Small intestine (tissue), 7 donors: ENCODE data around the gene RAC3. TPM values are rescaled to one million over a fixed set of nuclear protein-coding genes. Genes with fewer than 3 reads are reported as not detected.

Source experiments
- DNase-seq, 2 donors: peaks; one replicate each; pipeline versions ENCODE4 v3.0.0 to v3.0.0-alpha.2; 2013
- FAIRE-seq: peaks from 2 replicates; lab custom pipeline; 2012; peaks lifted over from hg19 to GRCh38; lab: Jason Lieb, UNC
- H3K27ac ChIP-seq, 3 donors: one replicate each; pipeline ENCODE4 v1.5.1; 2013; ENCODE audit warnings: low read length in 2 of 3, mild to moderate bottlenecking in 2 of 3, control low read depth in 1 of 3, inconsistent platforms in 1 of 3, low read depth in 1 of 3, moderate library complexity in 1 of 3
- H3K27me3 ChIP-seq, 3 donors: one replicate each; pipeline ENCODE4 v1.6.1; 2013; ENCODE audit warnings: low read length in 3 of 3, inconsistent platforms in 1 of 3; ENCODE audit not compliant: control insufficient read depth in 3 of 3, insufficient read depth in 3 of 3
- H3K36me3 ChIP-seq, 3 donors: one replicate each; pipeline ENCODE4 v1.6.1; 2013; ENCODE audit warnings: low read length in 3 of 3, inconsistent platforms in 1 of 3, low read depth in 1 of 3, mild to moderate bottlenecking in 1 of 3, moderate library complexity in 1 of 3; ENCODE audit not compliant: control insufficient read depth in 3 of 3, insufficient read depth in 2 of 3
- H3K4me1 ChIP-seq, 3 donors: one replicate each; pipeline ENCODE4 v1.6.1; 2013; ENCODE audit warnings: low read length in 2 of 3, inconsistent platforms in 1 of 3, low read depth in 1 of 3, mild to moderate bottlenecking in 1 of 3, moderate library complexity in 1 of 3; ENCODE audit not compliant: control insufficient read depth in 3 of 3, insufficient read depth in 2 of 3
- H3K4me3 ChIP-seq, 3 donors: one replicate each; pipeline ENCODE4 v1.5.1; 2013; ENCODE audit warnings: low read length in 3 of 3, control low read depth in 1 of 3, inconsistent platforms in 1 of 3, low read depth in 1 of 3, mild to moderate bottlenecking in 1 of 3, moderate library complexity in 1 of 3
- H3K9me3 ChIP-seq, 2 donors: one replicate each; pipeline ENCODE4 v1.6.1; 2013; ENCODE audit warnings: low read depth in 1 of 2, low read length in 1 of 2; ENCODE audit not compliant: control insufficient read depth in 2 of 2, insufficient read depth in 1 of 2
- WGBS, 3 donors: extraction: QIAGEN DNeasy Blood & Tissue Kit; methylation state at CpG; one replicate each; pipeline ENCODE4 v1.1.7; 2013; 5-methylcytosine and 5-hydroxymethylcytosine counted together
- polyA plus RNA-seq, 4 donors: library from polyadenylated mRNA; stranded (reverse) in 3 of 4; unstranded in 1 of 4; fragments of 200-250 nt in 3 of 4; fragments of 120-200 nt in 1 of 4; gene quantifications; one replicate each; pipeline versions ENCODE4 v1.2.1 to v1.2.3, GENCODE V29; 2013
- donor health status: healthy with polysubstance abuse.
- donor health status: control.
- donor health status: control.
- donor health status: Bipolar disorder and iron deficiency.
- donor health status: healthy.

The RAC3 gene
- polyA plus RNA-seq, 4 donors = 0.81 to 11.2 (median 4.4) TPM

DNA sequence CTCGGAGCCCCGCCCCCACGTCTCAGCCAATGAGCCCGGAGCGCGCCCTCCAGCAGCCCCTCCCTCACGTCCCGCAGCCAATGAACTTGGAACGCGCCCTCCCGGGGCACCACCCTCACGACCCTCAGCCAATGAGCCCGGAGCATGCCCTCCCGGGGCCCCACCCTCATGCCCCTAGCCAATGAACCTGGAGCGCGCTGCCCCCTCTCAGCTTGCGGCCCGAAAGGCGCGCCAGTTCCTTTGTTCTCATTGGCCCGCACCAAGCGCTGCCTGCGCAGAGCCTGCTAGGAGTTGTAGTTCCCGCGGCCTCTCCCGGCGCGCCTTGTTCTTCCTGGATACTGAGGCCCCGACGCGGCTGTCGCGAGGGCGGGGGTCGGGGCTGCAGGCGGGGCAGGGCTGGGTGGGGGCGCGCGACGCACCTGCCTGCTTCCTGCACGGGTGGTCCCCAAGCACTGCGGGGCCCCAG is 8.5 kb upstream of the RAC3 start, which contains the start of gene LRRC45:
LRRC45 (plus strand) TSS at position 325 of the 466 bp plus-strand sequence. CDS start 339 bp downstream, outside the sequence.
- Histone ChIP-seq H3K4me3 (peak within 1 kb of the TSS; percentile 76 to 82 (median 77)), H3K27ac (peak within 1 kb of the TSS in 2 of 3 donors; percentile 26 to 85), H3K9me3 (no peaks in the 10 kb centered on the region), H3K36me3 (peaks cover 0 to 56% (median 0%) of the 10 kb centered on the region in 3 donors), H3K27me3 (no peaks in the 10 kb centered on the region), H3K4me1 (peaks cover 2 to 35% (median 5%) of the 10 kb centered on the region in 3 donors)
- peak; percentile 99 to 100 for DNase-seq
- WGBS, 3 donors = 1% methylated on average over 38 to 42 of the region's 42 CpGs
- FAIRE-seq = peak; percentile 55

DNA sequence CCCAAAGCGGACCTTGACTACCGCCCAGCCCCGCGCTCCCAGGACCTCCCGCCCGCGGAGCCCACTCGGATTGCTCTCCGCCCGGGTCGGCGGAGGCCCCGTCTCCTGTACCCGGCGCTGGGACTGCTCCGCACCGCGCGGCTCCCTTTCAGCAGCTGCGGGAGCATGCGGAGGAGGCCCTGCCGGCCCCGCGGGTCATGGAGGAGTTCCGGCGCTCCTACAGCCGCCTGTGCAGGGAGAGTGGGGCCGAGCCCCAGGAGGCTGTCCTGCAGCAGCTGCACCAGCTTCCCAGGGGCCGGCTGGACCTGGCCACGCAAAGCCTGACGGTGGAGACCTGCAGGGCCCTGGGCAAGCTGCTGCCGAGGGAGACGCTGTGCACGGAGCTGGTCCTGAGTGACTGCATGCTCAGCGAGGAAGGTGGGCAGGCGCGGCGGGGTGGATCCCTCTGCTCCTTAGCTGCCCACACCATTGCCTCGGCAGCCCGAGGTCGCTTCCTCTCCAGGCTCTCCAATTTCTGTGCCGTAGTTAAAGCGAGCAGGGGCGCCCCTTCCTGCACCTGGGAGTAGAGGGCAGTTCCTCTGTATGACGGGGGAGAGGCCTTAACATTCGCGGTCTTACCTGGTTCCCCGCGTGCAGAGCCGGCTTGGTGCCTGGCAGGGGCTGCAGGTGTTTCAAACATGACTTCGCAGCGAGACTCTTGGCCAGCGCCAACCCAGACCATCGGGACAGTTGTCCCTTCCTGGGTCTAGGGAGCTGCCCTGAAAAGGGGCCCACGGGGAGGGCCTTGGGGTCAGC is 7.8 kb upstream of the RAC3 start:
- DNase-seq = peak; percentile 16 to 68
- FAIRE-seq = no peak
- Histone ChIP-seq H3K9me3 (no peaks in the 10 kb centered on the region), H3K27ac (no peak overlapping the region), H3K4me3 (peak overlapping the region; percentile 60 to 82 (median 74)), H3K4me1 (peaks cover 2 to 35% (median 5%) of the 10 kb centered on the region in 3 donors), H3K27me3 (no peaks in the 10 kb centered on the region), H3K36me3 (peaks cover 0 to 56% (median 0%) of the 10 kb centered on the region in 3 donors)
- 1 to 4% (median 3%) methylated on average over 50 to 55 of the region's 55 CpGs for WGBS, 3 donors

DNA sequence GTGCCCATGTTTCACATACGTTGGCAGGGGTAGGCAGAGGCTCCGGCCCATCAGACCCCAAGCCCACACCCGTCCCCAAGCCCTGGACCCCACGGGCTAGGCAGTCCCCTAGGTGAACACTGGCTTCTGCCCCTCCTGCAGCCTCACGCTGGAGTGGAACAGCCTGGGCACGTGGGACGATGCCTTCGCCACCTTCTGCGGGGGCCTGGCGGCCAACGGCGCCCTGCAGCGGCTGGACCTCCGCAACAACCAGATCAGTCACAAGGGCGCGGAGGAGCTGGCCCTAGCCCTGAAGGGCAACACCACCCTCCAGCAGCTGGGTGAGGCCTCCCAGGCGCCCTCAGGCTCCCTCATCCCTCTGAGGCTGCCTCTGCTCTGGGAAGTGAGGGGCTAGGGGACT is 6.6 kb upstream of the RAC3 start:
- FAIRE-seq (no peak), DNase-seq (no peak)
- H3K4me1 ChIP-seq = peaks cover 2 to 31% (median 5%) of the 10 kb centered on the region in 3 donors
- 94 to 96% (median 95%) methylated on average over 16 to 17 of the region's 17 CpGs for WGBS, 3 donors
- no peak overlapping the region for H3K27ac ChIP-seq
- no peaks in the 10 kb centered on the region for H3K9me3 ChIP-seq
- peaks cover 0 to 58% (median 0%) of the 10 kb centered on the region in 3 donors for H3K36me3 ChIP-seq
- H3K27me3 ChIP-seq = no peaks in the 10 kb centered on the region
- H3K4me3 ChIP-seq = no peak overlapping the region

DNA sequence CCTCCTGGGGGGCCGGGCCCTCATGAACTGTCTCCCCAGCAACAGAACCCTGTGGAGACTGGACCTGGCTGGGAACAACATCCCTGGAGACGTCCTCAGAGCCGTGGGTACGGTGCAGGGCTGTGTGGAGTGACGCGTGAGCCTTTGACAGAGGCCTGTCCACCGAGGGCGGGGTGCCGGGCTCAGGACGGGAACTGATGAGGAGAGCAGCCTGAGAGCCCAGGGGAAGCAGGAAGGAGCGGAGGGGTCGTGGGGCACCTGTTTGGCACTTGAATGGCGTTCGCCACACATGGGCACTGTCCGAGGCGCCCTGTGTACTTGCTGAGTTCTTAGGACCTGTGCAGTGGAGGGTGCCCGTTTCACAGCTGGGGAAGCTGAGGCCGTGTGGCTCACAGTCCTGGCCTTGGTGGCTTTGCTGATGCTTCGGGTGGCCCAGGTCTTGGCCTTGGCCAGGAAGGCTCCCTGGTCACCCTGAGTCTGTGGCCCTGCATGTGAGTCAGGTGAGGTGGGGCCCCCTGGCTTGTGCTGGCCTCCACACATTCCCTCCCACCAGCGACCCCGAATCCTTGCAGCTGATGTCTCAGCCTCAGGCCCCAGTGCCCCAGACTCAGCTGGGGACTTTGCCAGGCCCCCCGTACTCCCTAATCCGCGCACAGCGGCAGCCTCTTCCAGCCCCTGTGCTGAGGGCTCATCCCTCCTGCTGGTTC is 5.9 kb upstream of the RAC3 start:
- H3K36me3 ChIP-seq = peaks cover 0 to 58% (median 0%) of the 10 kb centered on the region in 3 donors
- no peaks in the 10 kb centered on the region for H3K27me3 ChIP-seq
- no peak overlapping the region for H3K4me3 ChIP-seq
- no peaks in the 10 kb centered on the region for H3K9me3 ChIP-seq
- DNase-seq = no peak
- FAIRE-seq = no peak
- WGBS, 3 donors = 93 to 96% (median 95%) methylated on average over 25 of the region's 25 CpGs
- peaks cover 2 to 31% (median 9%) of the 10 kb centered on the region in 3 donors for H3K4me1 ChIP-seq
- H3K27ac ChIP-seq = no peak overlapping the region

DNA sequence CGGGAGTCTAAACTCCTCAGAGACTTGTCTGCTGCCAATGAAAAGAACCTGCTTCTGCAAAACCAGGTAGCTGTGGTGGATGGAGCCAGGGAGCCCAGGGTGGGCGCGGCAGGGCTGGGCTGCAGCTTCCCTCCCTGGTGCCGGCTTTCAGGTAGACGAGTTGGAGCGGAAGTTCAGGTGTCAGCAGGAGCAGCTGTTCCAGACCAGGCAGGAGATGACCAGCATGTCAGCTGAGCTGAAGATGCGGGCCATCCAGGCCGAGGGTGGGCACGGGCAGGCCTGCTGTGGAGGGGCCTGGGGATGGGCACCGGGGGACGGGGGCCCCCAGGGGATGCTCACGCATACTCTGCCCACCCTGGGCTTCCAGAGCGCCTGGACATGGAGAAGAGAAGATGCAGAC is 3.2 kb upstream of the RAC3 start:
- FAIRE-seq = no peak
- H3K4me3 ChIP-seq = no peak overlapping the region

DNA sequence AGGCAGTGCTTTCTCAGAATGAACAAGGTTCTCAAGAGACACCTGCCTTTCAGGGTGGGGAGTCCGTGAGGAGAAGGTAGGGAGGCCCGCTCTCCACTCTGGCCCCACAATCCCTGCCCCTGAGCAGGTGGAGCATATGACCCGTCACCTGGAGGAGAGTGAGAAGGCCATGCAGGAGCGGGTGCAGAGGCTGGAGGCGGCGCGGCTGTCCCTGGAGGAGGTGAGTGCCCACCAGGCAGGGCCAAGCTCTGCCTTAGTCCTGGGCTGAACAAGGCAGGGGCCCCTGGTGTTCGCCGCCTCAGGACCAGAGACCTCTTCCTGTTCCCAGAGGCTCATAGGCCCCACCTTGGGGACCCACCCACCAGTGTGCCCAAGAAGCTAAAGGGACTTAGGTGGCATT is 2.5 kb upstream of the RAC3 start:
- Histone ChIP-seq H3K4me1 (peaks cover 2 to 24% (median 10%) of the 10 kb centered on the region in 3 donors), H3K36me3 (peaks cover 0 to 65% (median 0%) of the 10 kb centered on the region in 3 donors), H3K27me3 (no peaks in the 10 kb centered on the region), H3K27ac (no peak overlapping the region), H3K9me3 (no peaks in the 10 kb centered on the region), H3K4me3 (no peak overlapping the region)
- FAIRE-seq (no peak), DNase-seq (no peak)
- WGBS, 3 donors = 96 to 99% (median 98%) methylated on average over 9 of the region's 9 CpGs

More for the DNA sequence above, 3.2 kb upstream of the RAC3 start:
- H3K27me3 ChIP-seq = no peaks in the 10 kb centered on the region
- no peak for DNase-seq
- no peaks in the 10 kb centered on the region for H3K9me3 ChIP-seq
- H3K4me1 ChIP-seq = peaks cover 4 to 28% (median 11%) of the 10 kb centered on the region in 3 donors
- no peak overlapping the region for H3K27ac ChIP-seq
- WGBS, 3 donors = 91 to 97% (median 95%) methylated on average over 13 of the region's 13 CpGs
- peaks cover 0 to 61% (median 0%) of the 10 kb centered on the region in 3 donors for H3K36me3 ChIP-seq

DNA sequence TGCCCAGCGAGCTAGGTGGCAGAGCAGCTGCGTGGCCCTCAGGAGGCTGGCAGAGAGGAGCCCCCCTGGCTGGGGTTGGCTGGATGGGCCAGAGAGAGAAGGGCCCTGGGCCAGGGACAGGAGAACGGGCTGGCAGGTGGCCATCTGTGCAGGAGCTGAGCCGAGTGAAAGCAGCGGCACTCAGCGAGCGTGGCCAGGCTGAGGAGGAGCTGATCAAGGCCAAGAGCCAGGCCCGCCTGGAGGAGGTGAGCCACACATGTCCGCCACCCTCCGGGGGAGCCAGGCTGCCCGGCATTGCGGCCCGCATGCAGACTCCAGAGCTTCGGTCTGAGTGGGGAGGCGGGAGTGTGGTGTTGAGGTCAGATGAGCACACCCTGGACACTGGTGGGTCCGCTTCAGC is 2.1 kb upstream of the RAC3 start:
- Histone ChIP-seq H3K36me3 (peaks cover 0 to 68% (median 0%) of the 10 kb centered on the region in 3 donors), H3K9me3 (no peaks in the 10 kb centered on the region), H3K4me3 (no peak overlapping the region), H3K27me3 (no peaks in the 10 kb centered on the region), H3K27ac (no peak overlapping the region), H3K4me1 (peaks cover 2 to 20% (median 6%) of the 10 kb centered on the region in 3 donors)
- WGBS, 3 donors = 92 to 95% (median 94%) methylated on average over 16 of the region's 16 CpGs
- FAIRE-seq (no peak), DNase-seq (no peak)

DNA sequence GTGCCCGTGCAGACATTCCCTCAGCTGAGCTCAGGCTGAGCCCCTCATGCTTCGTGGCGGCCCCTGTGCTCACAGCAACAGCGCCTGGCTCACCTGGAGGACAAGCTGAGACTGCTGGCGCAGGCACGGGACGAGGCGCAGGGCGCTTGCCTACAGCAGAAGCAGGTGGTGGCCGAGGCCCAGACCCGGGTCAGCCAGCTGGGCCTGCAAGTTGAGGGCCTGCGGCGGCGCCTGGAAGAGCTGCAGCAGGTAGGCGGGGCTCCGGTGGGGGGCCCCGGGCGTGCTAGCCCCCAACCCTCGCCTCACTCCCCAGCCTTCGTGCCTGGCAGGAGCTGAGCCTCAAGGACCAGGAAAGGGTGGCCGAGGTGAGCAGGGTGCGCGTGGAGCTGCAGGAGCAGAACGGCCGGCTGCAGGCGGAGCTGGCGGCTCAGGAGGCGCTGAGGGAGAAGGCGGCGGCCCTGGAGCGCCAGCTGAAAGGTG is 1.4 kb upstream of the RAC3 start:
- DNase-seq = no peak
- 63 to 78% (median 68%) methylated on average over 22 to 31 of the region's 31 CpGs for WGBS, 3 donors
- Histone ChIP-seq H3K4me1 (peaks cover 2 to 15% (median 6%) of the 10 kb centered on the region in 3 donors), H3K27me3 (no peaks in the 10 kb centered on the region), H3K27ac (no peak overlapping the region), H3K4me3 (no peak overlapping the region), H3K9me3 (no peaks in the 10 kb centered on the region), H3K36me3 (peaks cover 0 to 70% (median 0%) of the 10 kb centered on the region in 3 donors)
- no peak for FAIRE-seq
